Measurements from ENCODE around the gene ZNF385C.

The ZNF385C gene

GRCh38 chr17:42096360-42097111 is 1.7 kb downstream of the ZNF385C start:
- Histone ChIP-seq H3K4me1 (peaks cover 46% of the 10 kb centered on the region), H3K27ac (no peak overlapping the region), H3K4me2 (0 out of 2 replicates have a peak overlapping the region, but pooled peaks have one; percentile 78), H3K9ac (no peak overlapping the region), H3K36me3 (no peaks in the 10 kb centered on the region), H3K9me3 (no peaks in the 10 kb centered on the region), H3K27me3 (peaks cover 18% of the 10 kb centered on the region), H4K20me1 (no peaks in the 10 kb centered on the region), H3K4me3 (no peak overlapping the region)
- no peak for TF ChIP-seq Cebpa-rat (IDR thresholded peaks at IDR 0.05)

GRCh38 chr17:42094375-42095069 is 3.8 kb downstream of the ZNF385C start:
- H3K27ac ChIP-seq = no peak overlapping the region
- H3K4me2 ChIP-seq = peak overlapping the region; percentile 37
- no peaks in the 10 kb centered on the region for H4K20me1 ChIP-seq
- peaks cover 18% of the 10 kb centered on the region for H3K27me3 ChIP-seq
- no peak for TF ChIP-seq Cebpa-rat (IDR thresholded peaks at IDR 0.05)
- no peaks in the 10 kb centered on the region for H3K36me3 ChIP-seq
- H3K4me1 ChIP-seq = peaks cover 46% of the 10 kb centered on the region
- no peak overlapping the region for H3K9ac ChIP-seq
- H3K9me3 ChIP-seq = no peaks in the 10 kb centered on the region
- H3K4me3 ChIP-seq = no peak overlapping the region

- no peaks in the 10 kb centered on the region for H3K9me3 ChIP-seq
- no peaks in the 10 kb centered on the region for H4K20me1 ChIP-seq
- peaks cover 15% of the 10 kb centered on the region for H3K27me3 ChIP-seq
- peaks cover 43% of the 10 kb centered on the region for H3K4me1 ChIP-seq
- no peak for TF ChIP-seq Cebpa-rat (IDR thresholded peaks at IDR 0.05)
- no peak overlapping the region for H3K4me3 ChIP-seq
- no peak overlapping the region for H3K9ac ChIP-seq
- no peaks in the 10 kb centered on the region for H3K36me3 ChIP-seq
- H3K27ac ChIP-seq = no peak overlapping the region
- H3K4me2 ChIP-seq = peak overlapping the region; percentile 43
These were observed 5.3 kb downstream of the ZNF385C start for GRCh38 chr17:42092939-42093338.

GRCh38 chr17:42090964-42091790 is 7.1 kb downstream of the ZNF385C start:
- no peak overlapping the region for H3K4me2 ChIP-seq
- H3K27ac ChIP-seq = no peak overlapping the region
- peaks cover 36% of the 10 kb centered on the region for H3K4me1 ChIP-seq
- no peaks in the 10 kb centered on the region for H3K36me3 ChIP-seq
- H3K9me3 ChIP-seq = no peaks in the 10 kb centered on the region
- H4K20me1 ChIP-seq = no peaks in the 10 kb centered on the region
- TF ChIP-seq Cebpa-rat (IDR thresholded peaks at IDR 0.05) = no peak
- H3K27me3 ChIP-seq = no peaks in the 10 kb centered on the region
- H3K9ac ChIP-seq = no peak overlapping the region
- no peak overlapping the region for H3K4me3 ChIP-seq

- no peaks in the 10 kb centered on the region for H3K9me3 ChIP-seq
- H3K27me3 ChIP-seq = no peaks in the 10 kb centered on the region
- H3K4me3 ChIP-seq = no peak overlapping the region
- no peak for TF ChIP-seq Cebpa-rat (IDR thresholded peaks at IDR 0.05)
- no peaks in the 10 kb centered on the region for H4K20me1 ChIP-seq
- H3K27ac ChIP-seq = no peak overlapping the region
- H3K36me3 ChIP-seq = no peaks in the 10 kb centered on the region
- peaks cover 22% of the 10 kb centered on the region for H3K4me1 ChIP-seq
- no peak overlapping the region for H3K9ac ChIP-seq
- H3K4me2 ChIP-seq = no peak overlapping the region
These were observed 9.5 kb downstream of the ZNF385C start for GRCh38 chr17:42088736-42089135.

- H3K9me3 ChIP-seq = no peaks in the 10 kb centered on the region
- H3K36me3 ChIP-seq = no peaks in the 10 kb centered on the region
- H3K9ac ChIP-seq = no peak overlapping the region
- H3K4me2 ChIP-seq = no peak overlapping the region
- no peaks in the 10 kb centered on the region for H4K20me1 ChIP-seq
- H3K27ac ChIP-seq = no peak overlapping the region
- H3K4me1 ChIP-seq = peaks cover 15% of the 10 kb centered on the region
- TF ChIP-seq Cebpa-rat (IDR thresholded peaks at IDR 0.05) = no peak
- no peaks in the 10 kb centered on the region for H3K27me3 ChIP-seq
- no peak overlapping the region for H3K4me3 ChIP-seq
These were observed 10.3 kb downstream of the ZNF385C start for GRCh38 chr17:42087736-42088705.

GRCh38 chr17:42087042-42087701 is 11.1 kb downstream of the ZNF385C start:
- Histone ChIP-seq H3K27me3 (no peaks in the 10 kb centered on the region), H3K4me1 (peaks cover 7% of the 10 kb centered on the region; the same call in 1 of the 2 replicates), H3K4me3 (no peak overlapping the region), H3K9ac (no peak overlapping the region), H3K27ac (no peak overlapping the region), H4K20me1 (no peaks in the 10 kb centered on the region), H3K4me2 (no peak overlapping the region), H3K9me3 (no peaks in the 10 kb centered on the region), H3K36me3 (no peaks in the 10 kb centered on the region)
- TF ChIP-seq Cebpa-rat (IDR thresholded peaks at IDR 0.05) = no peak

GRCh38 chr17:42081516-42082129 is 16.6 kb downstream of the ZNF385C start:
- H3K4me3 ChIP-seq = no peak overlapping the region
- no peaks in the 10 kb centered on the region for H3K27me3 ChIP-seq
- no peaks in the 10 kb centered on the region for H4K20me1 ChIP-seq
- H3K9ac ChIP-seq = no peak overlapping the region
- no peak for TF ChIP-seq Cebpa-rat (IDR thresholded peaks at IDR 0.05)
- H3K4me1 ChIP-seq = peaks cover 4% of the 10 kb centered on the region; the same call in 1 of the 2 replicates
- no peak overlapping the region for H3K27ac ChIP-seq
- no peak overlapping the region for H3K4me2 ChIP-seq
- H3K9me3 ChIP-seq = no peaks in the 10 kb centered on the region
- no peaks in the 10 kb centered on the region for H3K36me3 ChIP-seq

Data from BLaER1 (cell line).